Spleen (tissue), 11 donors: ENCODE measurements around the gene PNISR. TPM values are rescaled to one million over a fixed set of nuclear protein-coding genes. Genes with fewer than 3 reads are reported as not detected.

Experiments
- DNase-seq: peaks from one replicate; pipeline ENCODE4 v3.0.0-alpha.2; 2020
- H3K27ac ChIP-seq, 8 donors: fragments of 200-600 bp; sonication (generic) in 7 of 8; 1 replicate in 4 of 8; 2 replicates in 4 of 8; pipeline versions ENCODE4 v1.5.0 to v1.8.0; 2016 to 2021; ENCODE audit warnings: inconsistent platforms in 4 of 8, mild to moderate bottlenecking in 4 of 8, moderate library complexity in 1 of 8
- H3K27me3 ChIP-seq, 7 donors: fragments of 200-600 bp; sonication (generic) in 6 of 7; replicated peaks in 1 of 7; 1 replicate in 4 of 7; 2 replicates in 3 of 7; pipeline versions ENCODE4 v1.5.0 to v1.8.0; 2016 to 2021; ENCODE audit warnings: inconsistent platforms in 3 of 7, mild to moderate bottlenecking in 1 of 7
- H3K36me3 ChIP-seq, 6 donors: fragments of 200-600 bp; sonication (generic) in 5 of 6; 1 replicate in 4 of 6; 2 replicates in 2 of 6; pipeline versions ENCODE4 v1.5.0 to v1.8.0; 2016 to 2021; ENCODE audit warnings: inconsistent platforms in 2 of 6
- H3K4me1 ChIP-seq, 6 donors: fragments of 200-600 bp; sonication (generic) in 5 of 6; 1 replicate in 3 of 6; 2 replicates in 3 of 6; pipeline versions ENCODE4 v1.5.0 to v1.8.0; 2016 to 2021; ENCODE audit warnings: inconsistent platforms in 3 of 6
- H3K4me3 ChIP-seq, 8 donors: fragments of 200-600 bp; sonication (generic) in 7 of 8; 1 replicate in 4 of 8; 2 replicates in 4 of 8; pipeline versions ENCODE4 v1.5.0 to v1.8.0; 2016 to 2021; ENCODE audit warnings: inconsistent platforms in 4 of 8, mild to moderate bottlenecking in 4 of 8, moderate library complexity in 2 of 8
- H3K9me3 ChIP-seq, 8 donors: fragments of 200-600 bp; sonication (generic) in 7 of 8; 1 replicate in 4 of 8; 2 replicates in 4 of 8; pipeline versions ENCODE4 v1.5.0 to v1.8.0; 2016 to 2021; ENCODE audit warnings: inconsistent platforms in 4 of 8
- POLR2A ChIP-seq, 3 donors: fragments of 450-650 bp; IDR thresholded peaks; one replicate each; pipeline ENCODE4 v1.5.1; 2017; ENCODE audit warnings: antibody characterized with exemption in 3 of 3, mild to moderate bottlenecking in 1 of 3
- POLR2AphosphoS5 ChIP-seq, 3 donors: sonication (generic); formaldehyde crosslinking; IDR thresholded peaks; one replicate each; pipeline ENCODE4 v1.5.1; 2017; ENCODE audit warnings: antibody characterized with exemption in 3 of 3
- WGBS, 5 donors: extraction: QIAGEN DNeasy Blood & Tissue Kit in 3 of 5; methylation state at CpG; one replicate each; pipeline versions ENCODE4 v1.1.5 to v1.1.7; 2013 to 2018; 5-methylcytosine and 5-hydroxymethylcytosine counted together
- intact Hi-C: fragments of 100-400 bp; cut with DNase I; formaldehyde crosslinking; loops from one replicate; pipeline ENCODE4 v1.15.0; 2023; ENCODE audit warnings: low total_unique reads
- polyA plus RNA-seq, 3 donors: library from polyadenylated mRNA; stranded (reverse); fragments of 200-250 nt; gene quantifications; one replicate each; pipeline ENCODE4 v1.2.1, GENCODE V29; 2013
- total RNA-seq, 7 donors: library from RNA; depleted of rRNA in 3 of 7; stranded (reverse); fragments of >200 nt in 3 of 7; fragmentation: NEBNext Ultra II Directional in 4 of 7; extraction: Animal tissue kit (Norgen Biotek cat#: 25700) in 4 of 7; gene quantifications; one replicate each; pipeline versions ENCODE4 v1.1.0 to v1.2.1, GENCODE V29; 2016 to 2021
- TF ChIP-seq, protein P1 (sequence below), 11 experiments: fragments of 200-600 bp in 7 of 11; fragments of 450-650 bp in 4 of 11; sonication (generic) in 4 of 11; IDR thresholded peaks in 8 of 11; conservative IDR thresholded peaks in 3 of 11; 1 replicate in 7 of 11; 2 replicates in 4 of 11; pipeline versions ENCODE4 v1.4.0 to v1.8.0; 2016 to 2021; ENCODE audit warnings: antibody characterized with exemption in 11 of 11, inconsistent platforms in 4 of 11, mild to moderate bottlenecking in 1 of 11
- donor health status: healthy with polysubstance abuse.
- donor health status: DM: no; HTN: no; CAD: no; lungs with moderate emphysema.
- donor health status: DM: no; HTN: no; CAD: no.
- donor health status: Bipolar disorder and iron deficiency.
- donor health status: healthy.
- donor health status: DM: no; HTN: no; CAD: no.
- donor health status: DM: yes; HTN: yes; CAD: no.

Gene PNISR
- total and polyA plus RNA-seq, 10 donors, result 44.0 to 338 (median 167) TPM

DNA sequence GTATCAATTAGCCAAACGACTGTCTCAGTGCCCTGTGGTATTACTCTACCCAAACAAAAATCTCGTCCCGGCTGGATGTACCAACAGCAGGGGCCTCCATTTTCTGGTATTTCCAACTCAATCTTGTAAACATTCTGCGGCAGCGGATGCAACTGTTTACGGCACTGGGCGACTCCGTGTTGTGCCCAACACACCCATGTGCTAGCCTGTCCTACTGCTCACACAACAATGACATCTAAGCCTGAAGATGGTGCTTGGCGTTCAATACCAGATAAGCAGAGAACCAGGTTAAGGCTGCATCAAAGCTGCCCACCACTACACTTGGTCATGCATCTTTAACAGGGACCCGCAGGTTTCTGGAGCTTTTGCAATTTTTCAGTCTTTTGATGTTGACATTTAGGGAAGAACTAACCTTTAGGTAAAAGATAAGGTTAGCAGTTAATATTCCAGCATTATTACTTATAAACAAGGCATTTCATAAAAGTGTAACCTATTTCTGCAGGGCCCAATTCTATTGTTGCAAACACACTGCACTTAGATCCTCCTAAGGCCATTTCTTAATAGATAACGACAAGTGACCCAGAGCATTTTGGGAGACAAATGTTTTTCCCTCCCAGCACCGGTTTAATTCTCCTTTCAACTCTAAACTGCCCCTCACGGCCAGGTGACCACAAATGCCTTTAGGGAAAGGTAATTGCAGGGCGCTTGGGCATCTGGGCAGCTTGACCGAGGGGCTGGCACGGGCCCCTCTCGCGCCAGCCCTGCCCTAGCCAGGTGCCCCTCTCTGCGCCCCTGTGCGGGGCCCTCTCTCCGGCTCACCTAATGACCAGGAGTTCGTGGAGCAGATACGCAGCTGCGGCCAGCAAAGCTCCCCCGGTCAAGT lies 76.6 kb downstream of the PNISR start:
- TF ChIP-seq, protein P1, sequence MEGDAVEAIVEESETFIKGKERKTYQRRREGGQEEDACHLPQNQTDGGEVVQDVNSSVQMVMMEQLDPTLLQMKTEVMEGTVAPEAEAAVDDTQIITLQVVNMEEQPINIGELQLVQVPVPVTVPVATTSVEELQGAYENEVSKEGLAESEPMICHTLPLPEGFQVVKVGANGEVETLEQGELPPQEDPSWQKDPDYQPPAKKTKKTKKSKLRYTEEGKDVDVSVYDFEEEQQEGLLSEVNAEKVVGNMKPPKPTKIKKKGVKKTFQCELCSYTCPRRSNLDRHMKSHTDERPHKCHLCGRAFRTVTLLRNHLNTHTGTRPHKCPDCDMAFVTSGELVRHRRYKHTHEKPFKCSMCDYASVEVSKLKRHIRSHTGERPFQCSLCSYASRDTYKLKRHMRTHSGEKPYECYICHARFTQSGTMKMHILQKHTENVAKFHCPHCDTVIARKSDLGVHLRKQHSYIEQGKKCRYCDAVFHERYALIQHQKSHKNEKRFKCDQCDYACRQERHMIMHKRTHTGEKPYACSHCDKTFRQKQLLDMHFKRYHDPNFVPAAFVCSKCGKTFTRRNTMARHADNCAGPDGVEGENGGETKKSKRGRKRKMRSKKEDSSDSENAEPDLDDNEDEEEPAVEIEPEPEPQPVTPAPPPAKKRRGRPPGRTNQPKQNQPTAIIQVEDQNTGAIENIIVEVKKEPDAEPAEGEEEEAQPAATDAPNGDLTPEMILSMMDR (IDR thresholded peaks at IDR 0.05 in 8 of 11, conservative IDR thresholded peaks at IDR 0.05 in 3 of 11), result no peak
- TF ChIP-seq POLR2AphosphoS5 (IDR thresholded peaks at IDR 0.05), result no peak
- no peak for TF ChIP-seq POLR2A (IDR thresholded peaks at IDR 0.05)
- Histone ChIP-seq H3K4me3 (peak overlapping the region in 7 of 8 donors; percentile 9 to 74 (median 46)), H3K9me3 (no peaks in the 10 kb centered on the region), H3K4me1 (peaks cover 0 to 18% (median 9%) of the 10 kb centered on the region in 6 donors), H3K36me3 (no peaks in the 10 kb centered on the region), H3K27me3 (peaks cover 0 to 75% (median 28%) of the 10 kb centered on the region in 7 donors), H3K27ac (no peak overlapping the region)
- no peak for DNase-seq
- WGBS, 5 donors, result 56 to 62% (median 57%) methylated on average over 25 of the region's 25 CpGs
- intact Hi-C loops, result no loop called here

Other genes starting within 250 kb of the PNISR start
- under 1 TPM in 6 of 7 donors, not detected in 1; 0.05 to 0.85 (median 0.28) TPM for gene FAXC, start 75.6 kb downstream of the PNISR start, total RNA-seq
- 1 to 10 TPM in 1 of 3 donors, under 1 TPM in 2; 0.13 to 1.0 (median 0.20) TPM for gene FAXC, start 75.6 kb downstream of the PNISR start, polyA plus RNA-seq
- 1 to 10 TPM; 3.2 to 8.2 (median 4.9) TPM for gene COQ3, start 31.1 kb downstream of the PNISR start, total RNA-seq
- gene COQ3, start 31.1 kb downstream of the PNISR start, polyA plus RNA-seq, result 10 to 100 TPM in 1 of 3 donors, 1 to 10 TPM in 2; 7.7 to 16.8 (median 9.8) TPM
- 10 to 100 TPM; 14.6 to 42.2 (median 18.3) TPM for gene USP45, start 90.1 kb upstream of the PNISR start, total RNA-seq
- gene USP45, start 90.1 kb upstream of the PNISR start, polyA plus RNA-seq, result 1 to 10 TPM; 3.6 to 4.9 (median 3.7) TPM
- 10 to 100 TPM; 40.0 to 66.0 (median 44.5) TPM for gene CCNC, start 143.4 kb upstream of the PNISR start, total RNA-seq
- gene CCNC, start 143.4 kb upstream of the PNISR start, polyA plus RNA-seq, result 10 to 100 TPM; 28.8 to 32.7 (median 30.0) TPM
- gene PRDM13, start 181.5 kb upstream of the PNISR start, total RNA-seq, result not detected
- gene PRDM13, start 181.5 kb upstream of the PNISR start, polyA plus RNA-seq, result under 1 TPM in 1 of 3 donors, not detected in 2; 0.02 TPM